ENCODE measurements around the gene ILF2.
A peak's percentile ranks its signal among the peaks of the same experiment; 100 is the strongest.
"Not testable (repeated sequence)": the region's sequence is repeated elsewhere in the genome, so short reads cannot be mapped to it uniquely, and the experiment has no call there.

Gene ILF2

GRCh38 chr1:153679337-153680119, 8.7 kb upstream of the ILF2 start:
- DNase-seq (ENCODE audit: low read depth in 2 of 2) = no peak

DNA sequence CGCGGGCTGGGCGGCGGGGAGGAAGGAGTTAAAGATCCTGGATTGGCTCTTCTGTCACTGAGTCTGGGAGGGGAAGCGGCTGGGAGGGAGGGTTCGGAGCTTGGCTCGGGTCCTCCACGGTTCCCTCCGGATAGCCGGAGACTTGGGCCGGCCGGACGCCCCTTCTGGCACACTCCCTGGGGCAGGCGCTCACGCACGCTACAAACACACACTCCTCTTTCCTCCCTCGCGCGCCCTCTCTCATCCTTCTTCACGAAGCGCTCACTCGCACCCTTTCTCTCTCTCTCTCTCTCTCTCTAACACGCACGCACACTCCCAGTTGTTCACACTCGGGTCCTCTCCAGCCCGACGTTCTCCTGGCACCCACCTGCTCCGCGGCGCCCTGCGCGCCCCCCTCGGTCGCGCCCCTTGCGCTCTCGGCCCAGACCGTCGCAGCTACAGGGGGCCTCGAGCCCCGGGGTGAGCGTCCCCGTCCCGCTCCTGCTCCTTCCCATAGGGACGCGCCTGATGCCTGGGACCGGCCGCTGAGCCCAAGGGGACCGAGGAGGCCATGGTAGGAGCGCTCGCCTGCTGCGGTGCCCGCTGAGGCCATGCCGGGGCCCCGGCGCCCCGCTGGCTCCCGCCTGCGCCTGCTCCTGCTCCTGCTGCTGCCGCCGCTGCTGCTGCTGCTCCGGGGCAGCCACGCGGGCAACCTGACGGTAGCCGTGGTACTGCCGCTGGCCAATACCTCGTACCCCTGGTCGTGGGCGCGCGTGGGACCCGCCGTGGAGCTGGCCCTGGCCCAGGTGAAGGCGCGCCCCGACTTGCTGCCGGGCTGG, 7.9 kb upstream of the ILF2 start, which contains the start of gene NPR1:
Gene NPR1 (plus strand): TSS at position 170 of the 818 bp plus-strand sequence. CDS start 421 bp downstream, at position 591.
- no peak for DNase-seq (ENCODE audit: low read depth in 2 of 2)

DNA sequence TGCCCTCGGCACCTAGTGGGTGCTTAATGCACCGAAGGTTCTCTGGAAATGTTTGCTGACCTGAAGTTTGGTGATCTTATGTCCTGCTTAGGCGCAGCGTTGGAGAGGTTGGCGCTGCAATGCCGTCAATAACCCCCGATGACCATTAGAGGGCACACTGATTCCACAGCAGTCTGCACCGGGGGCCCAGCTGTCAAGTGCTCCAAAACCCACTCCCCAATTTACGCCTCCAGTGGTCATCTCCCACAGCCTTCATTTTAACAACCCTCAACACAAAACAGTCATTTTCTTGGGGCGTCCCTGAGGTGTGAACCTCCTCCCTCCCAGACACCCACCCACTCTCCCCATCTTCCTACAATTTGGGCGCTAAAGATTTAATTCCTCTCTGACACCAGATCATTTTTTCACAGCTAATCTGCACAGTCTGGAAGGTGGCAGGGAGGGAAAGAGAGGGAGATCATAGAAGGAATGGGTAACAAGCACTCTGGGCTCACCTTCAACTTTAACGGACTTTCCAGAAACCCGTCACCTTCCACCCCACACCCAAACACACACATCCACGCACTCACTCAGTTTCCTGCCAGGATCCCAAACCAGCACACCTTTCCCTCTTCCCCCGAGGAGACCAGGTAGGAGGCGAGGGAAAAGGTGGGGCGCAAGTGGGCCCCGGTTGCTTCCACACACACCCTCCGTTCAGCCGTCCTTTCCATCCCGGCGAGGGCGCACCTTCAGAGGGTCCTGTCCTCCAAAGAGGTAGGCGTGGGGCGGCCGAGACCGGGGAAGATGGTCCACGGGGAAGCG, 7.1 kb upstream of the ILF2 start:
- DNase-seq (ENCODE audit: low read depth in 2 of 2) = peak in 1 of 2 donors; percentile 33

- DNase-seq (ENCODE audit: low read depth in 2 of 2) = no peak
These were observed 2.7 kb upstream of the ILF2 start for GRCh38 chr1:153673511-153673910.

- DNase-seq (ENCODE audit: low read depth in 2 of 2) = peak; percentile 19 to 46
These were observed 998 bp upstream of the ILF2 start for GRCh38 chr1:153671628-153672353.

DNA sequence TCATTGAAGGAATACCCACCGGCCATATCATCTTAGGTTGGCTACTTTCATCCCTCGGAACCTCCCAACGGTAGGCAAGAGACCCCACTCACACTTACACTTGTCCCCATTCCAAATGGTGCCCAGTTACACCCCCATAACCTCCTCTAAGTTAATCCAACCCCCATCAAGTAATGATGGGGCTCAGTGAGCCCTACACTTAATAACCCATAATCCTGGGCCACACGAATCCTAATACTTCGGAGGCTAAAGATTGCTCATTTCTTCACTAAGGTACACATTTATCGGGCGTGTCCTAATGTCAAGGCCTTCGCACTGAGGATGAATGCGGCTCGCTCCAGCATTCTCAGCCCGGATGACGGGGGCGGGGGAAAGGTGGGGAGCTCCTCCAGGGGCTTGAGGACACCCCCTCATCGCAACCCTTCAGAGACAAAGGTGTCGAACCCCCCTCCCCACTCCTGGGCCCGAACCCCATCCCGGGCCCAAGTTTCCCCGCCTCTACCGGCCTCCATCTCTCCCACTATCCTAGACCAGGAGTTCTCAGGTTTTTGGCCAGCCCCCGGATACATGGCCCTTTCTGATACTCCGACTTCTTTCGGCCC, 435 bp downstream of the ILF2 start:
- DNase-seq (ENCODE audit: low read depth in 2 of 2) = no peak

DNA sequence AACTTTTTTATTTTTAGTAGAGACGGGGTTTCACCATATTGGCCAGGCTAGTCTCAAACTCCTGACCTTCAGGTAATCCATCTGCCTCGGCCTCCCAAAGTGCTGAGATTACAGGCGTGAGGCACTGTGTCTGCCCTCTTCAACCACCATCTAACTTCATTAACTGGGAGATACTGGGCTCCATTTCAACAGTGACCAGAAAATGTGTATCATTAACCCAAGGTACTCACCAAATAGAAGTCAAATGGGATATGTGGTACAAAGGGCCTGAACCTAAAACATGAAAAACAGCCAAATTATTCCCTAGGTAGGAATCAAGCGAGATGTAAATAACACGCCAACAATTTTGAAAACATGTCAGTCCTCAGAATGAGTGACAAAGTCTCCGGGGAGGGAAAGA, 1.2 kb downstream of the ILF2 start:
- DNase-seq (ENCODE audit: low read depth in 2 of 2) = no peak

- not testable (repeated sequence) for DNase-seq (ENCODE audit: low read depth in 2 of 2)
These were observed 2.1 kb downstream of the ILF2 start for GRCh38 chr1:153668672-153669071.

GRCh38 chr1:153667439-153667838, 3.4 kb downstream of the ILF2 start:
- no peak for DNase-seq (ENCODE audit: low read depth in 2 of 2)

DNA sequence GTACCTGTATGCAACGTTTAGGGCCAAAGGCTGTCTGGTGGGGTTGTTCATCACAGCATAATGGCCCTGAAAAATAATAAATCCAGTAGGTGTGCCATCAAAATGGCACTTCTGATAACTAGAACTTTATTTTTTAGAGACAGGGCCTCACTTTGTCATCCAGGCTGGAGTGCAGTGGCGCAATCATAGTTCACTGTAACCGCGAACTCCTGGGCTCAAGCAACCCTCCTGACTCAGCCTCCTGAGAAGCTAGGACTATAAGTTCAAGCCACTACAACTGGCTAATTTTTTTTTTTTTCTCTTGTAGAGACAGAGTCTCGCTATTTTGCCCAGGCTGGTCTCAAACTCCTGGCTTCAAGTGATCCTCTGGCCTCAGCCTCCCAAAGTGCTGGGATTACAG, 7.6 kb downstream of the ILF2 start:
- no peak for DNase-seq (ENCODE audit: low read depth in 2 of 2)

DNA sequence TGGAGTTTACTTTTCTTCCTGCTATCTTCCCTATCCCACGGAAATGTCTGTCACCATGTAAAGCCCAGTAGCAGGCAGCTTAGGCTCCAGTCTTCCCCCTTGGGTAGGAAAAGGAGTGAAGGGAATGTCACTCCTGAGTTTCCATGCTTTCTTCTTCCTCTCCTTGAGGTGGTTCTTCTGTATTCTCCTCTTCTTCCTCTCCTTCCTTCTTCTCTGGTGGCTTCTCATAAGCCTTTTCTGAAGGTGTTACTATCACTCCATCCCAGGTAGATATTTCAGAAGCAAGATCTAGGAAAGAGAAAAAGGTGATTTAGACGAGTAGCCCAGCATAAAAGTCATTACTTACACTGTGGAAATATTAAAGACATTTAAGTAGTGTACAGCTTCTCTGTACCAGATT, 8.5 kb downstream of the ILF2 start:
- DNase-seq (ENCODE audit: low read depth in 2 of 2) = no peak

- no peak for DNase-seq (ENCODE audit: low read depth in 2 of 2)
These were observed 9.6 kb downstream of the ILF2 start for GRCh38 chr1:153661111-153661708.

GRCh38 chr1:153659656-153660055, 11.1 kb downstream of the ILF2 start:
- DNase-seq (ENCODE audit: low read depth in 2 of 2) = no peak

DNA sequence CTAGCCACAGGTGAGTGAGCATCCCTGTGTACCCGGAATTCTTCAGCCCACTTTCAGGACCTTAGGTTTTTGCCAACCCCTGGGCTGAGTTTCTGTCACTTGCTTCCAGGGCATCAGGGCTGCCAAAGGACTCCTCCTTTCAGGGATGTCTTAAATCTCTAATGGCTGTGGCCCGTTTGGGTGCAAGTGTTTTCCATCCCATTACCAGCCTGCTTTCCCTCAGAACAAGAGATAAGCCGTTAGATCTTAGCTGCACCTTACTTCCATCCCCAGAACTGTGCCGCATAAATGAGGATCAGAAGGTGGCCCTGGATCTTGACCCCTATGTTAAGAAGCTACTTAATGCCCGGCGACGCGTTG, 11.6 kb downstream of the ILF2 start:
- DNase-seq (ENCODE audit: low read depth in 2 of 2) = no peak

GRCh38 chr1:153658400-153659174, 12.2 kb downstream of the ILF2 start, which contains the start of gene SNAPIN:
Gene SNAPIN (plus strand): TSS chr1:153658703. CDS start chr1:153658744, 41 bp downstream.
- DNase-seq (ENCODE audit: low read depth in 2 of 2) = peak; percentile 85 to 89

DNA sequence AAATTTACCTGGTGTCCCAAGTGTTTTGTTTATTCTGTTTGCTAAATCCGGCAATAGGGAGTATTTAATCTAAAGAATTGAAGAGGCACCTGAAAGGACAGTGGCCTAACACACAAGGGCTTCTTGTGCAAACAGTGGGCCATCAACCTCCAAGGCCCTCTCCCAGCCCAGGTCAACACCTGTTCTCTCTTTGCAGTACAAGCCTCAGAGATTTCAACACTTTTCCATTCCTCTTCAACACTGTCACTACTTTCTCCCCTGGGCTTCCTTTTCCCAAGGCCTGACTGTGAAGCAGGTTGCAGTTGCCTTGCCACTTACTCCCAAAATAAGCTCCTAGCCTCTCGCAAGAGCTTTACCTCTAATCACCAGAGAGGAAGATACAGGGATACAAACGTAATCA, 15.5 kb downstream of the ILF2 start:
- no peak for DNase-seq (ENCODE audit: low read depth in 2 of 2)

- no peak for DNase-seq (ENCODE audit: low read depth in 2 of 2)
These were observed 17.8 kb downstream of the ILF2 start for GRCh38 chr1:153652805-153653500.

DNA sequence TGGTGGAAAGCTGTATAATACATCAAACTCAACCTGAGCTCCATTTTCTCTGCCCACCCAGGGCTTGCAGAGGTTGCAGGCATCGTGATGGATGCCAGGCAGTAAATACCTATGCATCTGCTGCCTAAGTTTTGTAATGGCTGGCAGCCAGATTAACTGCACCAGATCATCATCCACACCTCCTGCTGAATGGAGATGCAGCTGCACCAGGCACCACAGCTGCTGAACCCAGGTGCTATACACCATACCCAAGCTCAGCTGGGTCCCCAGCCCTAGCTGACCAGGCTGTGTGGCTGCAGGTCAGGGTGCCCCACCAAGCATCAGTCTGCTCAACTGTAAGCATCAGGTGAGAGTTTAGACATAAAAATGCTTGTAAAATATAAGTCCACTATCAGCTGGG, 19.0 kb downstream of the ILF2 start:
- no peak for DNase-seq (ENCODE audit: low read depth in 2 of 2)

- DNase-seq (ENCODE audit: low read depth in 2 of 2) = no peak
These were observed 20.9 kb downstream of the ILF2 start for GRCh38 chr1:153649863-153650235.
